Lower leg skin (tissue), 3 donors: ENCODE data around the gene TEX51.

Experiments used
- CTCF ChIP-seq, 3 donors: fragments of 450-650 bp; IDR thresholded peaks; one replicate each; pipeline ENCODE4 v1.5.1; 2016; ENCODE audit warnings: antibody characterized with exemption in 3 of 3, mild to moderate bottlenecking in 3 of 3, moderate library complexity in 2 of 3
- POLR2A ChIP-seq, 2 donors: fragments of 450-650 bp; IDR thresholded peaks; one replicate each; pipeline ENCODE4 v1.6.1; 2016 to 2017; ENCODE audit warnings: antibody characterized with exemption in 2 of 2, mild to moderate bottlenecking in 1 of 2, moderate library complexity in 1 of 2

- TF ChIP-seq CTCF (IDR thresholded peaks at IDR 0.05) (no peak), POLR2A (IDR thresholded peaks at IDR 0.05) (no peak)
Observed at GRCh38 chr2:126860385-126860784, 38.3 kb upstream of the TEX51 start.
